Nephron (organoid): ENCODE results near the gene ABHD8.

ENCODE experiments used
- H3K27ac Mint-ChIP-seq, 3 experiments: 2 replicates each; pipeline ENCODE4 v1.8.0; 2020; ENCODE audit warnings: mixed read lengths in 3 of 3, mild to moderate bottlenecking in 2 of 3, moderate library complexity in 1 of 3
- H3K27me3 Mint-ChIP-seq: 2 replicates; pipeline ENCODE4 v1.8.0; 2021; ENCODE audit warnings: low read depth, mild to moderate bottlenecking, moderate library complexity, mixed read lengths
- H3K36me3 Mint-ChIP-seq: 2 replicates; pipeline ENCODE4 v1.8.0; 2020; ENCODE audit warnings: low read depth, mixed read lengths
- H3K4me1 Mint-ChIP-seq: 2 replicates; pipeline ENCODE4 v1.8.0; 2020; ENCODE audit warnings: mixed read lengths
- H3K4me3 Mint-ChIP-seq, 3 experiments: 2 replicates each; pipeline ENCODE4 v1.8.0; 2020; ENCODE audit warnings: mild to moderate bottlenecking in 3 of 3, mixed read lengths in 3 of 3, moderate library complexity in 2 of 3
- H3K9me3 Mint-ChIP-seq: 2 replicates; pipeline ENCODE4 v1.8.0; 2020; ENCODE audit warnings: mixed read lengths
- TF ChIP-seq, protein P1 (sequence below), 3 experiments: fragments of 200-600 bp; sonication (generic); IDR thresholded peaks; one replicate each; pipeline ENCODE4 v1.5.0; 2021; ENCODE audit warnings: antibody characterized with exemption in 3 of 3; ENCODE audit not compliant: unreplicated experiment in 3 of 3

ABHD8 gene

GRCh38 chr19:17319473-17320238 lies 16.4 kb upstream of the ABHD8 start:
- Mint-ChIP-seq H3K27ac (no peak overlapping the region), H3K9me3 (no peaks in the 10 kb centered on the region), H3K4me3 (no peak overlapping the region), H3K4me1 (no peaks in the 10 kb centered on the region), H3K27me3 (no peaks in the 10 kb centered on the region), H3K36me3 (peaks cover 20% of the 10 kb centered on the region)
- TF ChIP-seq, protein P1, sequence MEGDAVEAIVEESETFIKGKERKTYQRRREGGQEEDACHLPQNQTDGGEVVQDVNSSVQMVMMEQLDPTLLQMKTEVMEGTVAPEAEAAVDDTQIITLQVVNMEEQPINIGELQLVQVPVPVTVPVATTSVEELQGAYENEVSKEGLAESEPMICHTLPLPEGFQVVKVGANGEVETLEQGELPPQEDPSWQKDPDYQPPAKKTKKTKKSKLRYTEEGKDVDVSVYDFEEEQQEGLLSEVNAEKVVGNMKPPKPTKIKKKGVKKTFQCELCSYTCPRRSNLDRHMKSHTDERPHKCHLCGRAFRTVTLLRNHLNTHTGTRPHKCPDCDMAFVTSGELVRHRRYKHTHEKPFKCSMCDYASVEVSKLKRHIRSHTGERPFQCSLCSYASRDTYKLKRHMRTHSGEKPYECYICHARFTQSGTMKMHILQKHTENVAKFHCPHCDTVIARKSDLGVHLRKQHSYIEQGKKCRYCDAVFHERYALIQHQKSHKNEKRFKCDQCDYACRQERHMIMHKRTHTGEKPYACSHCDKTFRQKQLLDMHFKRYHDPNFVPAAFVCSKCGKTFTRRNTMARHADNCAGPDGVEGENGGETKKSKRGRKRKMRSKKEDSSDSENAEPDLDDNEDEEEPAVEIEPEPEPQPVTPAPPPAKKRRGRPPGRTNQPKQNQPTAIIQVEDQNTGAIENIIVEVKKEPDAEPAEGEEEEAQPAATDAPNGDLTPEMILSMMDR (IDR thresholded peaks at IDR 0.05; ENCODE audit: unreplicated experiment in 3 of 3), result no peak

DNA sequence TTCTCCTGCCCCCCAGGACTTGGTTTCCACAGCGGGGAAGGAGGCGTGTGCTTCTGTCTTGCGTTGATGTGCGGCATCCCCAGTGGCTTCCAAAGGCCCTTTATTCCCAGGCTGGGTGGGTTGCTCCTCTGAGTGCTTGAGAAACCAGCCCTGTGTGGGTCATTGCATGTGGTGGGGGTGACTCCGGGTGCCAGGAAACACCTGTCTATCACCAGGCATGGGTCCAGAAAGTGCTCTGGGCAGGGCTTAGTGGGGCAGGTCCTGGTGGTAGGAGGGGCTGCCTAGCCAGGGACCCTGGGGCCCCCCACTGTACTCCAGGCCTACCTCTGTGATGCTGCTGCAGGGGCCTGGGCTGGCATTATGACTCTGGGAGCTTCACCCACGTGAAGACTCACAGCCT lies 15.7 kb upstream of the ABHD8 start:
- no peak overlapping the region for H3K4me3 Mint-ChIP-seq
- TF ChIP-seq, protein P1 (IDR thresholded peaks at IDR 0.05; ENCODE audit: unreplicated experiment in 3 of 3), result no peak
- H3K27ac Mint-ChIP-seq, result no peak overlapping the region
- no peaks in the 10 kb centered on the region for H3K4me1 Mint-ChIP-seq
- no peaks in the 10 kb centered on the region for H3K9me3 Mint-ChIP-seq
- peaks cover 24% of the 10 kb centered on the region for H3K36me3 Mint-ChIP-seq
- no peaks in the 10 kb centered on the region for H3K27me3 Mint-ChIP-seq

DNA sequence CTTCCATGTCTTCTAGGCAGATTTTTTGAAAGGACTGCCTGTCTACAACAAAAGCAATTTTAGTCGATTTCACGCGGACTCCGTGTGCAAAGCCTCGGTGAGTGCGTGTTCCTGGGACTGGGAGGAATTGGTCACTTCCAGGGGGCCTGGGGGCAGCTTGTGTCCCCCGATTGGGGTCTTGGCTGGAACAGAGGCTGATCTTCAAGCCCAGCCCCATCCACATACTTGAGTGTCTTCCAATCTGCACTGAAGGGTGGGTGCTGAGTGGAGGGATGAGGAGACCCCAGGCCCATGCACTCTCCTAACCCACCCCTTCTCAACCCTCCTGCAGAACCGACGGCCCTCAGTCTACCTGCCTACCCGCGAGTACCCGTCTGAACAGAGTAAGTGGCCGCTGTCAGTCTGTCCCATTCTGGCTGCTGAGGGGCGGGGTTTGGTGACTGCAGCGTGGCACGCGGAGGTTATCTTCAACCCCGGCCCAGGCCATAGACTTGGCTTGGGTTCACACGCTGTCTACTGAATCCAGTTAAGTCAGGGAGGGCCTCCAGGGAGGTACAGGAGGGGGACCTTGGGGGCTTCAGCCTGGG lies 10.9 kb upstream of the ABHD8 start:
- H3K4me3 Mint-ChIP-seq, result peak overlapping the region in 1 of 3 experiments; percentile 41
- H3K27me3 Mint-ChIP-seq, result no peaks in the 10 kb centered on the region
- H3K36me3 Mint-ChIP-seq, result peaks cover 21% of the 10 kb centered on the region
- H3K4me1 Mint-ChIP-seq, result peaks cover 15% of the 10 kb centered on the region
- TF ChIP-seq, protein P1 (IDR thresholded peaks at IDR 0.05; ENCODE audit: unreplicated experiment in 3 of 3), result no peak
- H3K9me3 Mint-ChIP-seq, result no peaks in the 10 kb centered on the region
- no peak overlapping the region for H3K27ac Mint-ChIP-seq

DNA sequence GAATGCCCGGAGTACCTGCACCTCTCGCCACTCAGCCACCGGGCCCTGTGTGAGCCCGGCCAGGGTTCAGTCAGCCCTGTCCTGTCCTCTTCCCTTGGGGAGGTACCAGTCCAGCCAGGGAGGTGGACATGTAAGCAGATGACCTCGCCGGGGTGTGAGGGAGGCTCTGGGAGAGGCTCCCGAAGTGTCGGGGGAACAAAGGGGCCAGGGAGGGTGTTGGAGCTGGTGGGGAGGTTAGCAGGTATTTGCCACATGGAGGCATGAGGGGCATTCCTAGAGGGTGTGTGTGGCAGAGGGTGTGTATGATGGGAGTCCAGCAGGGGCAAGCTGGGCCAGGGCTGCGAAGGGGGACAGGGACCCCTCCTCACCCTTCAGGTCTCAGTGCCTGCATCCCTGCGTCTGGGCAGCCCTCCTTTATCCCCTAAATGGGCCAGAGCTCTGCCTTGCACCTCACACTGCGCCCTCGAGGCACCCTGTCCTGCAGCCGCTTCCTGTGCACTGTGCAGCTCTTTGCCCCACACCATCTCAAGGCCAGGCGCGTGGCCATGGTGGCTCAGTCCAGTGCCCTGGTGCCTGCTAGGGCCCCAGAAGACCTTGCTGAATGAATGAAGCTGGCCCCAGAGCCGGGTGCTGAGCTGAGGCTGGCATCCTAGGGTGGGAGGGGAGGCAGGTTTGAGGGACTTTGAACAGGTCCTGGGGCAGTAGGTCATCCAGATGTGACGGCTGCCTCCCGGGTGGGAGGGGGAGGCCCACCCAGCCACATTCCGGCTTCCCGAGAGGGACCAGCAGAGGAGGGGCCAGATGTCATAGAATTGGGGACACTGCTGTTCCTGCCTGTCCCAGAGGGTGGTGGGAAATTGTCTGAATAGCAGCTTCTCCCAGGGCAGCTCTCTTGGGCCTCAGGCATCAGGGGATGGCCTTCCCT lies 9.2 kb upstream of the ABHD8 start:
- TF ChIP-seq, protein P1 (IDR thresholded peaks at IDR 0.05; ENCODE audit: unreplicated experiment in 3 of 3), result no peak
- Mint-ChIP-seq H3K27me3 (no peaks in the 10 kb centered on the region), H3K4me1 (peaks cover 24% of the 10 kb centered on the region), H3K9me3 (no peaks in the 10 kb centered on the region), H3K27ac (no peak overlapping the region), H3K36me3 (peaks cover 21% of the 10 kb centered on the region), H3K4me3 (peak overlapping the region; percentile 95 to 97 (median 96))

- Mint-ChIP-seq H3K9me3 (no peaks in the 10 kb centered on the region), H3K4me1 (peaks cover 24% of the 10 kb centered on the region), H3K4me3 (peak overlapping the region; percentile 95 to 97 (median 96)), H3K36me3 (peaks cover 21% of the 10 kb centered on the region), H3K27me3 (no peaks in the 10 kb centered on the region), H3K27ac (peak overlapping the region in 1 of 3 experiments; percentile 60)
- TF ChIP-seq, protein P1 (IDR thresholded peaks at IDR 0.05; ENCODE audit: unreplicated experiment in 3 of 3), result no peak
Measured at GRCh38 chr19:17311455-17312188, 8.4 kb upstream of the ABHD8 start.
